ENCODE results near the gene WDR20.

- no peak for TF ChIP-seq BCL3 (IDR thresholded peaks at IDR 0.05; ENCODE audit: borderline replicate concordance, insufficient read depth, low read depth, low read length, poor library complexity, severe bottlenecking)
- no peak for TF ChIP-seq RAD21 (IDR thresholded peaks at IDR 0.05; ENCODE audit: insufficient read depth, low read depth, low read length)
- TF ChIP-seq ZNF274 (IDR thresholded peaks at IDR 0.05; ENCODE audit: insufficient read depth, insufficient read length), result no peak
- no peak for TF ChIP-seq POLR2AphosphoS2 (IDR thresholded peaks at IDR 0.05; ENCODE audit: low read depth, low read length)
- no peak for TF ChIP-seq MXI1 (IDR thresholded peaks at IDR 0.05; ENCODE audit: low read depth, low read length)
- no peak for TF ChIP-seq POLR2A (IDR thresholded peaks at IDR 0.05; ENCODE audit: low read depth, low read length)
- no peak for TF ChIP-seq CTCF (IDR thresholded peaks at IDR 0.05 in 2 of 3, conservative IDR thresholded peaks at IDR 0.05 in 1 of 3; ENCODE audit: control insufficient read depth in 2 of 3, extremely low read depth in 1 of 3, insufficient read depth in 1 of 3, low read depth in 3 of 3, low read length in 3 of 3)
- TF ChIP-seq ATF3 (IDR thresholded peaks at IDR 0.05; ENCODE audit: borderline replicate concordance, extremely low read depth, low read depth, low read length), result no peak
These were observed 99.1 kb downstream of the WDR20 start for GRCh38 chr14:102238766-102239165.

All from GM12878 (cell line).